ENCODE results near the gene CTXND1. TPM values are rescaled to one million over a fixed set of nuclear protein-coding genes. Genes with fewer than 3 reads are reported as not detected.
A peak's percentile ranks its signal among the peaks of the same experiment; 100 is the strongest.

Gene CTXND1
- total RNA-seq, 4 donors from 2014 or later = 0.14 to 0.64 TPM; not detected in 2

DNA sequence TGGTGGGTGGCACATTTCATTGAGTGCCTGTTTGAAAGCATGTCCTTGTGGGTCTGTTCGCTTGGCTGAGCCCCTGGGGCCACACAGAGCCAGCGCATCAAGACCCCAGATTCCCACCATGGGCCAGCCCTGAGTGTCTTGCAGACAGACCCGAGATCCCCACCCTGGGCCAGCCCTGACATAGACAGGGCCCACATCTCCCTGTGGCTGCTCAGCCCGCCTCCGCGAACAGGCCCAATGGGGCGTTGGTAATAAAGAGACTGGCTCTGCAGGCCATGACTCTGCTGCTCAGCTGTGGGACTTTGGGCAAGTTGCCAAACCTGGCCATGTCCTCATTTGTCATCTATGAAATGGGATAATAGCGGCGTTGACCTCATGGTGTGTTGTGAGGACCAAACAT, 76.6 kb downstream of the CTXND1 start:
- H3K4me1 ChIP-seq = no peaks in the 10 kb centered on the region
- no peaks in the 10 kb centered on the region for H3K9me3 ChIP-seq
- TF ChIP-seq EP300 (IDR thresholded peaks at IDR 0.05; ENCODE audit: low read depth) (no peak), POLR2A (IDR thresholded peaks at IDR 0.05) (no peak), POLR2AphosphoS5 (IDR thresholded peaks at IDR 0.05) (no peak)
- TF ChIP-seq, protein P1, sequence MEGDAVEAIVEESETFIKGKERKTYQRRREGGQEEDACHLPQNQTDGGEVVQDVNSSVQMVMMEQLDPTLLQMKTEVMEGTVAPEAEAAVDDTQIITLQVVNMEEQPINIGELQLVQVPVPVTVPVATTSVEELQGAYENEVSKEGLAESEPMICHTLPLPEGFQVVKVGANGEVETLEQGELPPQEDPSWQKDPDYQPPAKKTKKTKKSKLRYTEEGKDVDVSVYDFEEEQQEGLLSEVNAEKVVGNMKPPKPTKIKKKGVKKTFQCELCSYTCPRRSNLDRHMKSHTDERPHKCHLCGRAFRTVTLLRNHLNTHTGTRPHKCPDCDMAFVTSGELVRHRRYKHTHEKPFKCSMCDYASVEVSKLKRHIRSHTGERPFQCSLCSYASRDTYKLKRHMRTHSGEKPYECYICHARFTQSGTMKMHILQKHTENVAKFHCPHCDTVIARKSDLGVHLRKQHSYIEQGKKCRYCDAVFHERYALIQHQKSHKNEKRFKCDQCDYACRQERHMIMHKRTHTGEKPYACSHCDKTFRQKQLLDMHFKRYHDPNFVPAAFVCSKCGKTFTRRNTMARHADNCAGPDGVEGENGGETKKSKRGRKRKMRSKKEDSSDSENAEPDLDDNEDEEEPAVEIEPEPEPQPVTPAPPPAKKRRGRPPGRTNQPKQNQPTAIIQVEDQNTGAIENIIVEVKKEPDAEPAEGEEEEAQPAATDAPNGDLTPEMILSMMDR (IDR thresholded peaks at IDR 0.05) = no peak
- 93% methylated on average over 5 of the region's 9 CpGs; no CpG with 5 or more reads in 1 of the 2 donors for WGBS, 2 donors (ENCODE audit: low coverage in 1 of 2)
- H3K27me3 ChIP-seq = no peaks in the 10 kb centered on the region
- intact Hi-C loops (cut with DNase I; ENCODE audit: low total_unique reads) (no loop called here), in situ Hi-C loops (cut with MboI; ENCODE audit: low pct_ligation_motif_present in 1 of 4, low pct_unique_long_range_greater_than_20kb in 1 of 4, low sequenced_read_pairs in 3 of 4) (loop anchor here in 1 of 4 donors (10.0 kb wide), 1 partner anchor 181 kb away; no protein-coding TSS in a partner anchor)
- no peak overlapping the region for H3K4me3 ChIP-seq
- no peaks in the 10 kb centered on the region for H3K36me3 ChIP-seq
- DNase-seq = no peak
- no peak overlapping the region for H3K27ac ChIP-seq

DNA sequence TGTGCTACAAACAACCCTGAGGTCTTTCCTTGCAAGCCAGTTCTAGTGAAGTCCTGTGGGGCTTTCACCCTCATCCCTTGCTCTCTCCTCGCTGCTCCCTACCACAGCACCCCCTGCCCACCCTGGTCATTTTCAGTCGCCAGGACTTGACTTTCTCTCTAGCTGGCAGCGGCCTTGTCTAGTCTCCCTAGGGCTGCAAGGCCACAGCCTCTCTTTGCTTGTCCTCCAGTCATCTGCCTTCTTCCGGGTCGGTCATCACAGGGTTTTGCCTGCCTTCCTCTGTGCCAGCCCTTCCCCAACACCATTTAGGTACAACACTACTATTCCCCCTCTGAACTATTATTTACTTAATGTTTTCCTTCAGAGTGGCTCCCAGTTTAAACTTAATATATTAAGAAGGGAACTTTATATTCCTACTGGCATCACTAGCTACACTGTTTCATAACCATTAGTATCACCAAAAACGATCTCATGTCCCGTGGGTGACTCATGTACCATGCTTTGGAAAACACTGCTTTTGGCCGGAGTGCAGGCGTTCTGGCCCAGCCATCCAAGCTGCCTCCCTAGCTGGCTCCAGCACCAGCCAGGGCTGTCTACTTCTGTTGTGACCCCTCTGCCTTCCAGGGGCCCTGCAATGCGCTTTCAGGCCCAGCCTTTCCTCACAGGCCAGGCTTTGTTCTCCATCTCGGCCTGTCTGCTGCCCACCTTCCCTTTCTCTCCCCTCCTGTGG, 77.8 kb downstream of the CTXND1 start:
- Histone ChIP-seq H3K4me3 (no peak overlapping the region), H3K27ac (no peak overlapping the region), H3K27me3 (no peaks in the 10 kb centered on the region), H3K9me3 (no peaks in the 10 kb centered on the region), H3K36me3 (no peaks in the 10 kb centered on the region), H3K4me1 (no peaks in the 10 kb centered on the region)
- WGBS, 2 donors (ENCODE audit: low coverage in 1 of 2) = 73 to 86% methylated on average over 6 to 11 of the region's 11 CpGs
- DNase-seq = no peak
- TF ChIP-seq, protein P1 (IDR thresholded peaks at IDR 0.05) = no peak
- TF ChIP-seq EP300 (IDR thresholded peaks at IDR 0.05; ENCODE audit: low read depth) (no peak), POLR2A (IDR thresholded peaks at IDR 0.05) (no peak), POLR2AphosphoS5 (IDR thresholded peaks at IDR 0.05) (no peak)
- in situ Hi-C loops (cut with MboI; ENCODE audit: low pct_ligation_motif_present in 1 of 4, low pct_unique_long_range_greater_than_20kb in 1 of 4, low sequenced_read_pairs in 3 of 4) = loop anchor here (10.0 to 25.0 kb wide), 3 partner anchors 112 to 287 kb away; partner anchors contain the start of genes MTHFS (in 2 of the 4) and ZFAND6 (in 2 of the 4)
- intact Hi-C loops (cut with DNase I; ENCODE audit: low total_unique reads) = no loop called here

DNA sequence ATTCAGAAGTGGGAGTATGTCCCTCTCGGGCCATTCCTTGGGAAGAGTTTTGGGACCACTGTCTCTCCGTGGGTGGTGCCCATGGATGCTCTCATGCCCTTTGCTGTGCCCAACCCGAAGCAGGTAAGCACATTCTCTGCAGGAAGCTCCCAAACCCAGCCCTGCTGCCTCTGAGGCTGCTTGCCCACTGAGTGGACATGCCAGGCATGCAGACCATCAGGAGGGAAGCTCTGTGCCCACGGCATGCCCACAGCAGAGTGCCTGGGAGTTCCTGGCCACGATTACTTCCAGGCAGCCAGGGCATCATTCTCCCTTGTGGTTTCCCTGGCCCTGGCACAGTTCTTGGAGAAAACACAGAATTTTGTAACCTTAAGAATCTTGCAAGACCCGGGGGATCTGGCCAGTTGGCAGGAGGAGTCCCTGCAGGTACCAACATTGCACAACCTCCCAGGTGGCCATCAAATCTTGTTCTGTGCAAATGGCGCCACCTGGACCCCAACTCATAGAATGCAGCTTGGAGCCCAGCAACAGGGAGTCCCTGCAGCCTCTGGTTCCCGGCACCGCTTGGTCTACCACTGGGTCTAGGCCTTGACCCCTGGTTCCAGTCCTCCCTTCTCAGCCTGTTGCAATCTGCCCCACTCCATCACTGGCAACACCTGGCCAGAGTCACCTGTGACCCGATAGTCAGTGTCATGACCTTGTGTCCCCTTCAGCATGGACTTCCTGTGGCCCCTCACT, 78.8 kb downstream of the CTXND1 start:
- no peak for TF ChIP-seq POLR2AphosphoS5 (IDR thresholded peaks at IDR 0.05)
- TF ChIP-seq, protein P1 (IDR thresholded peaks at IDR 0.05) = peak; percentile 67 to 78 (median 70)
- no peak for TF ChIP-seq EP300 (IDR thresholded peaks at IDR 0.05; ENCODE audit: low read depth)
- no peak for TF ChIP-seq POLR2A (IDR thresholded peaks at IDR 0.05)
- H3K27me3 ChIP-seq = no peaks in the 10 kb centered on the region
- peak; percentile 75 for DNase-seq
- intact Hi-C loops (cut with DNase I; ENCODE audit: low total_unique reads) = no loop called here
- H3K4me1 ChIP-seq = no peaks in the 10 kb centered on the region
- no peak overlapping the region for H3K27ac ChIP-seq
- H3K36me3 ChIP-seq = no peaks in the 10 kb centered on the region
- in situ Hi-C loops (cut with MboI; ENCODE audit: low pct_ligation_motif_present in 1 of 4, low pct_unique_long_range_greater_than_20kb in 1 of 4, low sequenced_read_pairs in 3 of 4) = loop anchor here (10.0 to 25.0 kb wide), 3 partner anchors 111 to 286 kb away; partner anchors contain the start of genes MTHFS (in 2 of the 4) and ZFAND6 (in 2 of the 4)
- no peak overlapping the region for H3K4me3 ChIP-seq
- no peaks in the 10 kb centered on the region for H3K9me3 ChIP-seq
- WGBS, 2 donors (ENCODE audit: low coverage in 1 of 2) = 66% methylated on average over 10 of the region's 10 CpGs; no CpG with 5 or more reads in 1 of the 2 donors

DNA sequence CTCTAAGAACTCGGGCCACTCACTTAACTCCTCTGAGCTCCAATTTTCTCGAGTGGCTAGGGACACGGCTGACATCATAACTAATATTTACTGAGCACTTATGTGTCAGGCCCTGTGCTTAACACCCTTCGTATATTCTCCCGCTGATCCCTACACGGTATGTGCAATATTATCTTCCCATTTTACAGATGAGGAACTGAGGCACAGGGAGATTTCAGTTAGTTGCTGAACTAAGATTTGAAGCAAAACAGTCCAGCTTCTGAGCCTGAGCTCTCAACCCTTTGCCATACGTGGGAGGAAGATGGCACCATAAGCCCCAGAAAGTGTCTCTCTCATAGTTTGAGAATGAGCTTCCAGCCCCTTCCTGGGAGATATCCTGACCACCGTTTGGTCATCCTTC, 79.6 kb downstream of the CTXND1 start:
- H3K4me1 ChIP-seq = no peaks in the 10 kb centered on the region
- no peak overlapping the region for H3K4me3 ChIP-seq
- WGBS, 2 donors (ENCODE audit: low coverage in 1 of 2) = 63 to 87% methylated on average over 6 to 8 of the region's 8 CpGs
- no peak overlapping the region for H3K27ac ChIP-seq
- no peak for DNase-seq
- H3K36me3 ChIP-seq = no peaks in the 10 kb centered on the region
- intact Hi-C loops (cut with DNase I; ENCODE audit: low total_unique reads) (no loop called here), in situ Hi-C loops (cut with MboI; ENCODE audit: low pct_ligation_motif_present in 1 of 4, low pct_unique_long_range_greater_than_20kb in 1 of 4, low sequenced_read_pairs in 3 of 4) (loop anchor here (10.0 to 25.0 kb wide), 3 partner anchors 110 to 285 kb away; partner anchors contain the start of genes MTHFS (in 2 of the 4) and ZFAND6 (in 2 of the 4))
- TF ChIP-seq POLR2A (IDR thresholded peaks at IDR 0.05) (no peak), EP300 (IDR thresholded peaks at IDR 0.05; ENCODE audit: low read depth) (no peak)
- TF ChIP-seq, protein P1 (IDR thresholded peaks at IDR 0.05) = no peak
- no peaks in the 10 kb centered on the region for H3K9me3 ChIP-seq
- no peaks in the 10 kb centered on the region for H3K27me3 ChIP-seq
